Fibroblast of skin of abdomen (primary cell): Measurements from ENCODE around the gene PUSL1.
A peak's percentile ranks its signal among the peaks of the same experiment; 100 is the strongest.

Experiments used
- DNase-seq: peaks from one replicate; pipeline ENCODE4 v3.0.0-alpha.2; 2013

Gene PUSL1

DNA sequence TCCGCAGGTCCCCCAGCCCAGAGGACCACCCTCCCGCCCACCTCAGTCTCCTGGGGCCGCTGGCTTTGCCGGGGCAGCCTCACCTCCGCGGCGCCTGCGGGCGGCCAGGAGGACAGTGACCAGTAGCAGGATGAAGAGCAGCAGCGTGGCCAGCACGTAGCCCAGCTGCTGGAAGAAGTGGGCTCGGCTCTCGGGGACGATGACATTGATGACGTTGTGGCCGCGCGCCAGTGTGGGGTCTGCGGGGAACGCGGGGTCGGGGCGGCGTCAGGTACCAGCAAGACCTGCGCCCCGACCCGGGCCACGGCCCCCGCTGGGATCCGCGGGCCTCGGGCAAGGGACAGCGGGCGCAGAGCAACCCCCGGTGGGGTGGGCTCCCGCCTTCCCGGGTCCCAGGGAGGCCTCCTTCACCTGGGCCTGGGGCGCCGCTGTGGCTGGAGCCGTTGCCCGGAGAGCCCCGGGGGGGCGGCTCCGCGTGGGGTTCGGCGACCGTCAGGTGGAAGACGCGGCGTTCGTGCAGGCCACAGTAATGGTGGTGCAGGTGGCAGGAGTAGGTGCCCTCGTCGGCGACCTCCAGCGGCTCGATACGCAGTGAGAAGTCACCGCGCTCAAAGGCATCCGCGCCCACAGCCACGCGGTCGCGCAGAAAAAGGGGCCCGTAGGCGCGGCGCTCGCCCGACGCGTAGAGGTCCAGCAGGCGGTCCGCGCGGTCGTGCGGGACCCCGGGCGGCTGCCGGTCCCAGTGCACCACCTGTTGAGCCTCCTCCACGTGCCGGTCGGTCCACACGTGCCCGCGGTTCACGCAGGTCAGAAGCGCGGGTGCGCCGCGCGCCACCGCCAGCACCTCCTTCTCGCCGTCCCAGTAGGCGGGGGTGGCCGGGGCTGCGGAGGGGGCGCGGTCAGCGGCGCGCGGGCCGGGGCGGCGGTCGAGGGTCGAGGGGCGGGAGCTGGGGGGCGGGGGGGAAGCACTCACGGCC is 46.2 kb downstream of the PUSL1 start:
- no peak for DNase-seq

DNA sequence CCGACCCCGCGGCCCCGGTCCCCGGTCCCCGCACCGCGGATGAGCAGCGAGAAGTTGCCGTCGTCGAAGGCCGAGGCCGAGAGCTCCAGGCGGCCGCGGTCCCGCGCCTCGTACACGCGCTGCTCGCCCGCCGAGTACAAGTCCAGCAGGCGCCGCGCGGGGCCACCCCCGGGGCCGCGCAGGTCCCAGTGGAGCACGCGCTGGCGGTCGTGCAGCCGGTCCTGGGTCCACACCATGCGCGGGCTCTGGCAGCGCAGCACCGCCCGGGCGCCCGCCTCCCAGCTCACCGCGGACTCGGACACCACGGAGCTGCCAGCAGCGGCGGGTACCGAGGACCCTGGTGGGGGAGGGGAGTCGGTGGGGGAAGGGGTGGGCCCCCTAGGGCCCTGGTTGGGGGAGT is 47.0 kb downstream of the PUSL1 start:
- peak; percentile 47 for DNase-seq

DNA sequence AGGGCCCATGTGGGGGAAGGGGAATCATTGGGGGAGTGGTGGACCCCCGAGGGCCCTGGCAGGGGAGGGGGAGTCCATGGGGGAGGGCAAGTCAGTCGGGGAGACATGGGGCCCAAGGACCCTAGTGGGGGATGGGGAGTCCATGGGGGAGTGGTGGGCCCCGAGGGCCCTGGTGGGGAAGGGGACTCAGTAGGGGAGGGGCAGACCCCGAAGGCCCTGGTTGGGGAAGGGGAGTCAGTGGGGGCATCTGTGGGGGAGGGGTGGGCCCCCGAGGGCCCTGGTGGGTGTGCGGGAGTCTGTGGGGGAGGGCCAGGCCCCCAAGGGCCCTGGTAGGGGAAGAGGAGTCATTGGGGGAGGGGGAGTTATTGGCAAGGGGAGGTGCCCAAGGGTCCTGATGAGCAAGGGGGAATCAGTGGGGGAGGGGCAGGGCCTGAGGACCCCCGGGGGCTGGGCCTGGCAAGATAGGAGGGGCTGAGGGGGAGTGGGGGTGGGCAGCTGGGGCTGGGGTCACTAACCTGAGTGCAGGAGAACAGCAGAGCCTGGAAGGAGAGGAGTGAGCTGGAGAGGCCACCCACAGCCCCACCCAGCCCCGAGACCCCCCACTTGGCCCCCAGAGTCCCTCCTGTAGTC is 47.9 kb downstream of the PUSL1 start:
- DNase-seq: no peak

DNA sequence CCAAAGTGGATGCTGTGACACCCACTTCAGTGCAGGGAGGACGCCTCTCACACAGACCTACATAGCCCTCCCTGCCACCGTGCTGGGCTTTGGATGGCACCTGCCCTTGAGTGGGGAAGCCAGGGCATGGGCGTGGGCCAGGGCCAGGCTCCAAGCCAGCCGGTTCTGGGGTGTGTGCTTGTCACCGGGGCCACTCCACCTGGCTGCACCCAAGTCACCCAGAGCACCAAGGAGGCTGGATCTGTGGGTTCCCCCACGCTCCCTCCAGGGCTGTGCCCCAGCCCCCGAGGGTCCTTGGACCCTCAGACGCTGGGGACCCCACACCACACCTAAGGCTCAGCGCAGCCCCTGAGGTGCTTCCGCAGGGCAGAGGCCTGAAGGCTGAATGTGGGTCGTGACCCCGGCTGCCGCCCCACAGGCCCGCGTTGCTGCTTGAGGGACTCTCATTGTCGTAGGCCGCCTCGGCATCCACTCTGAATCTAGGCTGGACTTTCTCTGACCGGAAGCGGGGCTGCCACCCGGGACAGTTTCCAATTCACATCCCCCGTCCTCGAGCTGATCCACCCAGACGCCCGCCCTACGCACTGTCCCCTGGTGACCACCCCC is 48.5 kb downstream of the PUSL1 start:
- DNase-seq: no peak

DNA sequence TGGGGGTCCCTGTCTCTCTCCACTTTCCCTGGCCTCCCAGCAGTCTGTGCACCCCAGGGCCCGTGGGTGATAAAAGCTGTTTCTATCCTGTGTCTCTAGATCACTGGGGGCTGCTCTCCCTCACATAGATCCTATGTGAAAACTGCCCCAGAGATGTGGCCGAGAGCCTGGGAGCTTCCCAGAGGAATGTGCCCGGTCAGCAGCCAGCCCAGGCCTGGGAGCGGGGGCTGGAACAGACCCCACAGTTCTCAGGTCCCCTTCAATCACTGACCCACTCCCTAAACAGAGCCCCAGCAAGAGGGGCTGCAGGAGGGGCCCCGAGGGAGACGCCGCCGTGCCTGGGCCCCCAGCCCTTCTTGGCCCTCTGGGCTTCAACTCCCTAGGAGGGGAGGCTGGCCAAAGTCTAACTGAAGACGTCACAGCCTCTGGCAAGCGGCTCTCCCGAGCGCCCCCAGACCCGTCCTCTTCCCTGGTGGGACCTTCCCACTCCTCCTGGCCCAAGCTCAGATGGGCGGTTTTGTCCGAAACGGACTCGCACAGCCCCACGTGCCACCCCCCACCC is 49.6 kb downstream of the PUSL1 start:
- DNase-seq: no peak

DNA sequence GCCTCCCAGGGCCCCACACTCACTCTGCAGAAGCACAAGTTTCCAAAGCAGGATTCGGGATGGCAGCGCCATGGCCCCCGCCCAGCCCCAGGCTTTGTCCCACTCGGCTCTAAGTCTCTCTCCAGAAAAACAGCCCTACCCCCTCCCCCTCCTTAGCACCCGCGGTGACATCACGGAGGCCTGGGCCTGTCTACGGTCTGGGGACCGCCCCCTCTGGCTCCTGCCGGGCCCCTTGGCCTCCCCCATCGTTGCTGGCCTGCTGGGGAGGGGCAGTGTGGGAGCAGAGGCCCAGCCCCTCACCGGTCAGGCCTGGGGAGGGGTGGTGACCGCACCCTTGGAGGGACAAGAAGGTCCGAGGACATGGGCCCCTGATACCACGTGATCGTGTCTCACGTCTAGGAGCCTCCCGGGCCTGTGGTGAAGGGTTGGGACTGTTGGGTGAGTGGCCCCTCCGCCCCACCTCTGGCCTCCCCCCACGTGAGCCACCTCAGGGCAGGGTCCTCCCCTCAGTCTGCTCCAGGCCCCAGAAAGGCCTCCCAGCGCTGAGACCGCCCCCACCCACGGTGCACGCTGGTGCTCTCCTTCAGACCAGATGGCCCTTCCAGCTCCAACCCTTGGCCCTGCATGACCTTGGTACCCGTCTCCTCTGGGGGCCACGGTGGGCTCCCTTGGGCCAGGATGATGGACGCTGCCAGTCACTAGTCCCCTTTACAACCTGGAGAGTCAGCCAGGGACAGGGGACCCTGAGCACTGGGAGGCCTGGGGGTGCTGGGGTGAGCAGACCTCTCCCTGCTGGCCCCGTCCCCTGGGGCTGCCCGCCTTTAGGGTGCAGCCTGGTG is 50.3 kb downstream of the PUSL1 start, which contains the start of gene MXRA8:
TSS of gene MXRA8 (minus strand) at position 123 of the 839 bp plus-strand sequence. CDS start at position 72, 51 bp downstream.
- peak; percentile 92 for DNase-seq

DNA sequence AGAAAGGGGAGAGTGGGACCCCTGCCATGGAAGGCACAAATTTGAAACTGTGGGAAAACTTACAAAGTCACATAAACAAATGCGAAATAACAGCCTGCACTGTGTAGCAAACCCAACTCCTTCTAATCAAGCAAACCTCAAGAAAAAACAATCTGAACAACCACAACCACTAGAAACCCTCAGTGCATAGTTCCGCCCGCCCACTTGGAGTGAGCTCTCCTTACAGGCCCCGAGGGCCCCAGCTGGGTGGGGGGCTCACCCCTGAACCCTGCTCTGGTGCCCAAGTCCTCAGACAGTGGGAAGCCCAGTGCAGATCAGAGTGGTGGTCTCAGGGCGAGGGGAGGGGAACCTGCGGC is 50.9 kb downstream of the PUSL1 start:
- peak; percentile 81 for DNase-seq

DNA sequence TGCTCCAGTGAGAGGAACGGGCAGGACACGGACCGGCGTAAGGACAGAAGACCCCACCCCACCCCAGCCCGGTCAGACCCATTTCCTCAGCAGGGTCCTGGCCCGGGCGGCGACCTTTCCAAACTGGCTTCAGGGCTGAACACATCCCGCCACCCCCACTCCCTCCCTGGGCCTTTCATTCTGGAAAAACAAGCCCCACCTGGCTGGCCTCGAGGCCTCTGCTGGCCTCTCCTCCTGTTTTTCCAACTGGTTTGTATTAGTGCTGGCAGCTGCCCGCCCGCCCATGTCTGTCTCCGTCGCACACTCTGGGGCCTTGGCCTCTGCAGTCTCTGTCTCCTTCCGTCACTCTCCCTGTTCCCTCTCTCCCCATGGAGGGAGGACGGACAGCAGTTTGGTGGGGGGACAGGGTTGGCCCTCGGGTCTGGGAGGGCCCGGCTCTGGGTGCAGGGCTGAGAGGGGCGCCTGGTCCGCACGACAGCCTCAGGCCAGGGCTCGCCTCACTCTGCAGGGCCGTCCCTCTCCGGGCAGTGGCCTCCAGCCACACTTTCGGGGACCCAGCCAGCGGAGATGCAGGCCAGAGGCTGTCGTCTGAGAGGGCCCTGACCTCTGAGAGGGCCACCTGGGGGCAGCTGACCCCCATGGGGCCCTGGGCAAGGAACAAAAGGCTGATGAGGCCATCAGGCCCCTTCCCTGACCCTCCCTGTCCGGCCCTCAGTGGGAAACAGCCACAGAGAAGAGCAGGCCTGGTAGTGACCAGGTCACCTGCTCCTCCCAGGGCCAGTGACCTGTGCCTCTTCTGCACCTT is 51.5 kb downstream of the PUSL1 start:
- peak; percentile 85 for DNase-seq

DNA sequence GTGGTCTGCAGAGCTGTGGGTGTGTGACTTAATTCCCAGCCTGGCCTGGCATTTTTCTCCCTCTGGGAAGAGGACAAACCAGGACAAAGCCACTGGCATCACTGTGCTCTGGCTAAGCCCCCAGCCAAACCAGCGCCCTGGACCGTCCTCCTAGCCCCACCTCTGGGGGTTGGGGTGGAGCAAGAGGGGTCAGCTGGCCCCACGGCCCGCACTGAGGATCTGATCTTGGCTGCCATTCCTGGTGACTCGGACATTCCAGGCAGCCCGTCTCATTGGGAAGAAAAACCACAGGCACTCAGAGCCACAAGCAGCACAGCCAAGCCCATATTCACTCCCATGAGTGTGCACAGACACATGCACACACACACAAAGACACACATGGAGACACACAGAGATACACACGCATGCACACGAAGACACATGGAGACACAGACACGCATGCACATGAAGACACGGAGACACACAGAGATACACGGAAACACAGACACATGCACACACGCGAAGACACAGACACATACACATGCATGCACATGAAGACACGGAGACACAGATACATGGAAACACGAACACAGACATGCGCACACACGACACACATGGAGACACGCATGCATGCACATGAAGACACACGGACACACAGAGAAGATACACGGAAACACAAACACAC is 52.2 kb downstream of the PUSL1 start:
- peak; percentile 95 for DNase-seq
